NCI-H1048 (cell line): Measurements from ENCODE around the gene CSTB.

Source experiments
- DNase-seq: peaks from one replicate; lab custom pipeline; 2025; lab: John Stamatoyannopoulos, UW

CSTB gene

DNA sequence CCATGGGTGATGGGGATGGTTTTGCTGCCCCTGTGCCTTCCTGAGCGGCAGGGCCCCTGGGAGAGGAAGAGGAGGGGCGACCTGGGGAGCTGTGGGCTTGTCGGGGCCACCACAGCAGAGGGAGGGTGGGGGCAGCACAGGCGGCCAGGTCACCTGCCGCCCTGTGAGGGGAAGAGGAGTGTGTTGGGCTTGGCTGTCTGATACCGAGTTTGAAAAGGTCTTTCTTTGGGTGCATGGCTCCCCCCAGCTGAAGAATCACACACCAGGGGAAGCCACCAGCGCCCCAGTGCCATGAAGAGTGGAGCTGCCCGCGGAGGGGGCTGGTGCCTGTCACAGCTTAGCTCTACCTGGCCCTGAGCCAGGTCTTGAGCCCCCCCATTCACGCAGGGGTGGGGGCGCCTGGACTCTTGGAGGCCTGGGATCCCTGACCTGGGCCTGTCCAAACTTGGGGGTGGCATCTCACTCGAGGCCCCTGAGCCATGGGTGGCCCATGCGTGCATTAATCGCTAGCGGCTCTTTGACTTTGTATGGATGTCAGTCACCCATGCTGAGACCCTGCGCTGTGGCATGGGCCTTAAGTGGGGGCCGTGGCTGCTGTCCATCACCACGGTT lies 26.4 kb downstream of the CSTB start:
- DNase-seq, result no peak

DNA sequence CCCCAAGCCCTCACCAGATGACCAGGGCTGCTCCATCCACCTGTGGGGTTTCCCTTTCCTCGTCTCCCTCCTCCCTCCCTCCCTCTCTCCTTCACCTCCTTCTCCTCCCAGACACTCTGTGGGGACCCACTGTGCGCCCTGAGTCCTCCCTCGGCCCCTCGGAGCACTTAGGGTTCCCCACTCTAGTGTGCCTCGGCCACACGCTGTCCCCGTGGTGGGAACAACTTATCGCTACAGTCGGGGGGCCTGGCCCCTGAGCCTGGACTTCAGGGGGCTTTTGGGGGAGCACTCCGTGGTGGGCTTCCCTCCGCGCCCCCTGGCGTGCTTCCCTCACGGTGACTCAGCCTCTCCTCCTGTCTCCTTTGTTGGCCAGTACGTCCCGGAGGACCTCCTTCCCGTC lies 27.5 kb downstream of the CSTB start:
- no peak for DNase-seq

- no peak for DNase-seq
Observed at GRCh38 chr21:43745772-43746517, 30.2 kb downstream of the CSTB start.

- no peak for DNase-seq
Observed at GRCh38 chr21:43744725-43745124, 31.4 kb downstream of the CSTB start.

DNA sequence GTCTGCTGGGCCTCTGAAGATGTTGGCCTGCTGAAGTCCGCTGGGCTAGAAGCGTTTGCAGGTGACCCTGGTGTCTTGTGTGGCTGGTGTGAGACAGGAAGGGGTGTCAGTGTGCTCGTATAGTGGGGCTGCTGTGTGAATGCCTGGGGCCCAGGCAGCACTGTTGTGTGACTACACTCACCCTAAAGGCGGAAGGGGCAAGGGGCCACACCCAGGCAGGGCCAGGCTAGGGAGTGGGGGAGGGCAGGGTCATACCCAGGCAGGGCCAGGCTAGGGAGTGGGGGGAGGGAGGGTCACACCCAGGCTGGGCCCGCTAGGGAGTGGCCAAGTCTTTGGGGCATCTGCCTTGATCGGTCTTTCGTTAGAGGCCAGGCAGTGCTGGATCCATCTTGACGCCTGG lies 32.2 kb downstream of the CSTB start:
- DNase-seq, result no peak

- DNase-seq, result no peak
Observed at GRCh38 chr21:43741423-43742096, 34.5 kb downstream of the CSTB start.

GRCh38 chr21:43740497-43741156 lies 35.5 kb downstream of the CSTB start:
- DNase-seq, result peak; percentile 30

DNA sequence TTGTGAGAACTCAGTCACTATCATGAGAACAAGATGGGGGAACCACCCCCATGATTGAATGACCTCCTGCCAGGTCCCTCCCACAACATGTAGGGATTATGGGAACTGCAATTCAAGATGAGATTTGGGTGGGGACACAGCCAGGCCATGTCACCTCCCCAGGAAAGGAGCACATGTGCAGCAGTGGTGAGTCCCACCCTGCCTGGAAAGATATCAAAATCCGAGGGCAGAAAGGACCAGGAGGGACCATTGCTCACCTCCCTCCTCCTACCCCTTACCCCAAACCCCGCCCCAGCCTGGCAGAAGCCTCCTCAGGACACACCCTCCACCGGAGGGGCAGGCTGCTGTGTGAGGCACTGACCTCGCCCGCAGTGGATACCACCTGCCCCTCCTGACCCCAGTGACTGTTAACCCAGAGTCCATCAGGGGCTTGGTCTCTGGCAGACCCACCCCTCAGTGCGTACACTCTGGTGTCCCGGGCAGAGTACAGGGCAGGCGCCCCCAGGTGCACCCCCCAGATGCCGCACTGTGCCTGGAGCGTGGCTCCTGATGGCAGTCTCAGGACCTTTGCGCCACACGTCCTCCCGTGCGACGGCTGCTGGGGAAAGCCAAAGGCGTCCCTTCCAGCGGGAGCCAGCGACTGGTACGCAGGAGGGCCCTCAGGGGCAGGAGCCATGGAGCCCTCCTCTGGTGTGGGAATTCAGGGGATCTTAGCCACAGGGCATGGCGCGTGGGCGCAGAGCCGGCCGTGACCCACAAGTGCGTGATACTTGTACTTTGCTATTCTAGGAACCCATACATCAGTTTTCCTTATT lies 36.3 kb downstream of the CSTB start:
- no peak for DNase-seq

- DNase-seq, result no peak
Observed at GRCh38 chr21:43737158-43737950, 38.8 kb downstream of the CSTB start.

- no peak for DNase-seq
Observed at GRCh38 chr21:43736224-43736883, 39.8 kb downstream of the CSTB start.

DNA sequence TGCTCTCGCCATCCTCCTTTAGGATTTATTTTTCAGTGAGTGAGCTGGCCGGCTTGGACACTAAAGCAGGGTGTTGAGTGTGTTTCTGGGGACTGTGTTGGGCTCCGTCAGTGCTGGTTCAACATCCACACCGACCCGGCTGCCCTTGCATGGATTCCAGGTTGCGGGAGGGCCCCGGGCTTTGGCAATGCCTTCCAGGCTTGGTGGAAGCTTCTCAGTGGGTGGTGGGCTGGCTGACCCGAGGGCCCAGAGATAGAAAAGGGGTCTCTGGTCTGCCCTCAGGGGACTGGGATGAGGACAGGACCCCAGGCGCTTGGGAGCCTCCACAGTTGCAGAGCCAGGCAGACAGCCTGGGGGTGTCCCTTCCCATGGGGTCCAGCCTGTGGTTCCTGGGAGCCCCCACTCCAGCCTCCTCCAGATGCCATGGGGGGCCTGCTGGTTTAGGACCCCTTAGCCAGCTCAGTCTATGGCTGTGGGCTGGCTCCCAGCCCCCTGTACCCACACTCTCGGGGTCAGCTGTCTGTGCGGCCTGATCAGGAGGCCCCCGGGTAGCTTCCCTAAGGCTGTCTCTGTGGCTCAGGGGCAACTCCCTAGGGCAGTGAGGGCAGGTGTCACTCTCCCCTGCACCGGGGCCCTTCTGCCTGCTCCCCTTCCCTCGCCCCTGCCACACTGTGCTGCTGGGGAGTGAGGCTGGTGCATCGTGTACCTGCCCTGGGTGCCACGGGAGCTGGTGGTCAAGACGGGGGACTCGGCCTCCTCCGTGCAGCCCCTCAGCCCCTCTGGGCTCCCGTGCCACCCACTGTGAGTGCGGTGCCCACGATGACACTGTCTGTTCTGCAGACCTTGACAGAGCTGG lies 40.6 kb downstream of the CSTB start:
- DNase-seq, result no peak

- DNase-seq, result no peak
Observed at GRCh38 chr21:43734928-43735229, 41.2 kb downstream of the CSTB start.

DNA sequence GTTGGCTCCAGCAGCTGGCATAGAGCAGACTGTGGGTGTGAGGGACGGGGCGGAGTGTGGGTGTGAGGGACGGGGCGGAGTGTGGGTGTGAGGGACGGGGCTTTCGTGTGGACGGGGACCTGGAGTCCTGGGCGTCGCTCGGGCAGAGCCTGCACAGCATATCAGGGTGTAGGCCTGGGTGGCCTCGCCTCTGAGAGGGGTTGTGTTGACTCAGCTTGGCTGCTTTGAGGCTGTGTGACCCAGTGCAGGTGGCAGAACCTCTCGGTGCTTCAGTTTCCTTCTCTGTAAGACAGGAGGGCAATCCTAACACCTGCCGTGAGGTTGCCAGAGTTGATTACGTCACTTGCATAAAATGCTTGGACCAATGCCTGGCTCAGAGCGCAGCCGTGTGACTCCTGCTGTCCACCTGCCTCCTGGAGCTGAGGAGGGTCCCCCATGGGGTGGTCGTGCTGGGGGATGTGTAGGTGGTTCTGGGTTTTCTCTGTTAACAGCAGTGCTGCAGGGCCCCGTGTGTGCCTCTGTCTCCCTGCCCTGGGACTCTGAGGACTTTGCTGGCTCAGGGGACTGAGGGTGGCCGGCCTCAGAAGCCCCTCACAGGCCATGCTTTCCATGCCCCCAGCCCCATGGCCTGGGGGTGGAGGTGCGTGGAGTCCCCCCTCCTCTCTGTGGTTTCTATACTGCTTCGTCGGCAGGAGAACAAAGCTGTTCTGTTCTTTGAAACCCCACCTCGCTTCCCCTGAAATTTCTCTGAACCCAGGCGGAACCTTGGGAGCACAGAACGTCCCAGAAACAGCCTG lies 41.8 kb downstream of the CSTB start:
- DNase-seq, result no peak

- no peak for DNase-seq
Observed at GRCh38 chr21:43733529-43734071, 42.5 kb downstream of the CSTB start.

DNA sequence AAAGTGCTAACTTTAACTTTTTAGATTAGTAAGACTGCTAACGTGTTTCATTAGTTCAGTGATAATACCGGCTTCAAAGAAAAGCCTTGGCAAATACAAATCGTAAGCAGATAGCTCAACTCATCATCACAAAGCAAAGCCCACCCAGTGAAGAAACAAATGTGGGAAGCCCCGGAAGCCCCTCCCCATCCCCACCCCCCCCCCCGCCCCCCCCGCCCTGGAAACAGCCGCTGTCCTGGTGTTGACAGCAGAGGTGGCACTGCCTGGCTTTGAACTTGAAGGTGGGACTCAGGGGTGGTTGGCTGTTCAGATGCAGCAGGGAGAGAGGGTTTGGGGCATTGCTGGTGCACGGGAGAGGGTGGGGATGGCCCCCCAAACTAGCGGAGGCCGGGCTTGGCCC lies 43.0 kb downstream of the CSTB start:
- no peak for DNase-seq

DNA sequence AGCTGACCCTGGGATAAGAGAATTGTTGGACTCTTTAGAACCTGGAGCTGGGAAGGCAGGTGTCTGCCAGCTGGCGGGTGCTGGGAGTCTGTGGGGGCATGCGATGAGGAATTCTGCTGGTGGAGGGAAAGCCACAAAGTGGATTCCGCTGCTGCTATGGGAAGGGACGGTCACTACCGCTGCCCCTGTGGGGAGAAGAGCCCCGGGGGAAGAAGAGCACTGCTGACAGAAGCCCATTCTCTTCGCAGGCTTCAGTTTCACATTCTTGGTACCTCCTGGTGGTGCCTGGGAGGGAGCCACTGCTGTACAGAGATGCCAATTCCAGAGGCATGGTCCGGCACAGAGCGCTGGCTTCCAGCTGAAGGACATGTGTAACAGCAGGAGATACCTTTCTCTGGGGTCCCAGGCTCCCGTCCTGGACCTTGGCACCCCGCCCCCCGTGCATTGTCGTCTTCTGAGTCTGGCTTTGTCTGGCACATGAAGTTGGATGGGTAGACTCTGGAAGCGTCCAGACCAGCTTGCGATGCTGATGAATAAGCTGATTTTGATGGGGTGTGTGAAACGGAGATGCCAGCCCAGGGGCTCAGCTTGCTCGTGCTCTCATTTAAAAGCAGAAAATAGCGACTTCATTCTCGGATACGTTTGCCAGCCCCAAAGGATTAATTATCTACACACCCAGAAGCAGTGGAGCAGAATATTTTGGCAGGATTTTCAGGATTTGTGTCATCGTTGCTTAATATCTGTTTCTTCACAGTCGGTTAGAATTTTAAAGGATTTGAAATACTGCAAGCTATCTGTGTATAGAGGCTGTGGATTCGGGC lies 44.0 kb downstream of the CSTB start:
- DNase-seq, result no peak

DNA sequence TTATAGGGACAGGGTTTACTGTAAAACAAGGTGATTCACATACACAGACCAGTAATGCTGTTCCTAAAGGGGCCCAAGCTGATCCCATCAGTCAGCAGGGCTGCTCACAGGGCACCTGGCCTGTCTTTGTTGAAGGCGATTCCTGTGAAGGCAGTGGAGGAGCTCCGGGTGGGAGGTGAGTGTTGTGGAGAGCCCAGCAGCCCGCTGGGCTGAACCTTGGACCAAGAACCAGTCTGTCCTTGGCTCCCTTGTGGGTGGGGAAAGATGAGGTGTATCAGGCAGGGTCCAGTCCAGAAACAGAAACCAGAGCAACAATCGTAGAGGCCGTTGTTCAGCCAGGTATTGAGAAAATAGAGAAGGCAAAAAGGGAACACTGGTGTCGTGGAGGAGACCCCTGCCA lies 44.6 kb downstream of the CSTB start:
- no peak for DNase-seq
